Measurements from ENCODE around the gene PKM. TPM values are rescaled to one million over a fixed set of nuclear protein-coding genes. Genes with fewer than 3 reads are reported as not detected.

PKM gene
- total RNA-seq, 1 experiment from 2014 or later: 1,809 TPM

DNA sequence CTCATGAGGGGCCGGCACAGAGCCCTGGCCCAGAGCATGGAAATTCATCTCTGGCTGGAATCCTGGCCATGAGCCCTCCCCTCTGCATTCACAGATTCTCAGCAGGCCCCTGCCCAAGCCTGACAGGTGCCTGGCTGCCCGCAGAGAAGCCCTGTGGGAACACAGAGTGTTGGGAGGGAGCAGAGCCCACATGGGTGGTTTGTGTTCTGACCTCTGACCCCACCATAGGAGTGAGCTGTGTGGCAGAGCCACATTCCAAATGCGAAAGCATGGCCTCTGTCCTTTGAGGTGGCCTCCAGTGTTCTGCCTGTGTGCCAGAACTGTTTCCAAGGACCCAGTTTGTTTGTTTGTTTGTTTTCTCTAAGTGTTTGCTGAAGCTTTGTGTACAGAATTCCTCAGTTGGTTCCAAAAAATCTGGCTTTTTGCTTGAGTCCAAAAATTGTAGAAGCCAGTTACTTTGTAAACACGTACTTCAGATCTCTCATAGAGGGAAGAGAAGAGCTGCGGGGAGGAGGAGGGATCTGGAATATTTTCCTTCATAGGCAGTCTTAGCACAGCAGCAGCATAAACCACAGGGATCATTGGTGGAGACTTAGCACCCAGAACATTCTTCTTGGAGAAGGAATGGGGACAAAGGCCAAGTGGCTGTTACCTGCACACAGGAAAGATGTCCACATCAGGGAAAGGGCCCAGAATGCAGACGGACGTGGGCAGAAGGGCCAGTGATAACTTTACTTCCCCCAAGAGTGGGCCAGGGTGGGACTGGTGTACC is 69.4 kb downstream of the PKM start:
- ChIA-PET CTCF (no interaction called here), POLR2A (ENCODE audit: unreplicated experiment) (no interaction called here)
- BruUV-seq (replicated peaks): no TSS peak
- Histone ChIP-seq H3K4me1 (replicated peaks; ENCODE audit: insufficient read depth) (peaks cover 10% of the 10 kb centered on the region), H2AFZ (no peak overlapping the region), H3K4me2 (no peak overlapping the region), H3K9me2 (ENCODE audit: insufficient read depth) (no peaks in the 10 kb centered on the region), H3K27ac (no peak overlapping the region), H3K36me3 (ENCODE audit: low read depth) (peaks cover 14% of the 10 kb centered on the region), H3K9me3 (ENCODE audit: insufficient read depth, low read depth) (no peaks in the 10 kb centered on the region), H3F3A (ENCODE audit: insufficient read depth, low read depth) (peaks cover 5% of the 10 kb centered on the region; the same call in 1 of the 2 replicates), H3K27me3 (ENCODE audit: insufficient read depth, low read depth) (no peaks in the 10 kb centered on the region), H4K20me1 (ENCODE audit: insufficient read depth) (no peaks in the 10 kb centered on the region), H3K79me2 (ENCODE audit: low read depth) (peaks cover 12% of the 10 kb centered on the region; the same call in 1 of the 2 replicates), H3K4me3 (no peak overlapping the region)
- TF ChIP-seq CTCF (conservative IDR thresholded peaks at IDR 0.05) (no peak), EZH2 (IDR thresholded peaks at IDR 0.05; ENCODE audit: low read depth) (no peak)
- DNase-seq: no peak
- intact Hi-C loops (cut with micrococcal nuclease; ENCODE audit: unreplicated experiment): no loop called here

- Histone ChIP-seq H3K79me2 (ENCODE audit: low read depth) (peaks cover 4% of the 10 kb centered on the region; the same call in 1 of the 2 replicates), H3K9me2 (ENCODE audit: insufficient read depth) (no peaks in the 10 kb centered on the region), H3K4me3 (no peak overlapping the region), H4K20me1 (ENCODE audit: insufficient read depth) (no peaks in the 10 kb centered on the region), H3K27ac (no peak overlapping the region), H3K27me3 (ENCODE audit: insufficient read depth, low read depth) (no peaks in the 10 kb centered on the region), H2AFZ (no peak overlapping the region), H3K36me3 (ENCODE audit: low read depth) (peaks cover 7% of the 10 kb centered on the region), H3K4me2 (no peak overlapping the region), H3K9me3 (ENCODE audit: insufficient read depth, low read depth) (no peaks in the 10 kb centered on the region), H3K4me1 (replicated peaks; ENCODE audit: insufficient read depth) (peaks cover 14% of the 10 kb centered on the region), H3F3A (ENCODE audit: insufficient read depth, low read depth) (peaks cover 5% of the 10 kb centered on the region; the same call in 1 of the 2 replicates)
- ChIA-PET CTCF (no interaction called here), POLR2A (ENCODE audit: unreplicated experiment) (no interaction called here)
- DNase-seq: no peak
- TF ChIP-seq CTCF (conservative IDR thresholded peaks at IDR 0.05): no peak
- intact Hi-C loops (cut with micrococcal nuclease; ENCODE audit: unreplicated experiment): no loop called here
- no TSS peak for BruUV-seq (replicated peaks)
Measured at GRCh38 chr15:72160696-72161245, 70.2 kb downstream of the PKM start.

DNA sequence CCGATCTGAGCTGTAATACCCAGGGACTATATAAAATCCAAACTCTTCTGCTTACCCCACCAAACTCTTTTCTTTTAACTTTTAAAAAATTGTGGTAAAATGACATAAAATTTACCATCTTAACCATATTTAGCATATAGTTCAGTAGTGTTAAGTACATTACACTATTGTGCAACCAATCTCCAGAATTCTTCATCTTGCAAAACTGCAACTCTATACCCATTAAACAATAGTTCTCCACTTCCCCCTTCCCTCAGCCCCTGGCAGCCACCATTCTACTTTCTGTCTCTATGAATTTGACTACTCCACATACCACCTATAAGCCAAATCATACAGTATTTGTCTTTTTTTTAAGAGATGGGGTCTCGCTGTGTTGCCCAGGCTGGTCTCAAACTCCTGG is 74.1 kb downstream of the PKM start:
- H3K4me3 ChIP-seq: no peak overlapping the region
- H3K27me3 ChIP-seq (ENCODE audit: insufficient read depth, low read depth): no peaks in the 10 kb centered on the region
- H3F3A ChIP-seq (ENCODE audit: insufficient read depth, low read depth): peaks cover 12% of the 10 kb centered on the region; the same call in 1 of the 2 replicates
- ChIA-PET POLR2A (ENCODE audit: unreplicated experiment) (interaction anchor here (0.6 to 0.7 kb wide), 3 partner anchors 28 to 413 kb away, joined by 3 to 4 read pairs (median 4); no protein-coding TSS in a partner anchor), CTCF (no interaction called here)
- no peaks in the 10 kb centered on the region for H3K9me2 ChIP-seq (ENCODE audit: insufficient read depth)
- peaks cover 28% of the 10 kb centered on the region for H3K4me1 ChIP-seq (replicated peaks; ENCODE audit: insufficient read depth)
- intact Hi-C loops (cut with micrococcal nuclease; ENCODE audit: unreplicated experiment): loop anchor here (1.0 to 5.0 kb wide), 3 partner anchors 356 to 625 kb away; no protein-coding TSS in a partner anchor
- H3K27ac ChIP-seq: no peak overlapping the region
- no peaks in the 10 kb centered on the region for H3K79me2 ChIP-seq (ENCODE audit: low read depth)
- H4K20me1 ChIP-seq (ENCODE audit: insufficient read depth): no peaks in the 10 kb centered on the region
- DNase-seq: no peak
- BruUV-seq (replicated peaks): no TSS peak
- H2AFZ ChIP-seq: no peak overlapping the region
- no peak overlapping the region for H3K4me2 ChIP-seq
- H3K9me3 ChIP-seq (ENCODE audit: insufficient read depth, low read depth): no peaks in the 10 kb centered on the region
- no peaks in the 10 kb centered on the region for H3K36me3 ChIP-seq (ENCODE audit: low read depth)
- TF ChIP-seq CTCF (conservative IDR thresholded peaks at IDR 0.05) (no peak), EZH2 (IDR thresholded peaks at IDR 0.05; ENCODE audit: low read depth) (no peak)
